HepG2 (cell line): Measurements from ENCODE around the gene B3GALT6. TPM values are rescaled to one million over a fixed set of nuclear protein-coding genes. Genes with fewer than 3 reads are reported as not detected.

Experiments
- AGO2 ChIP-seq: fragments of 200-400 bp; formaldehyde crosslinking; optimal IDR thresholded peaks from 2 replicates; pipeline ENCODE3; 2017; ENCODE audit warnings: mild to moderate bottlenecking, low read depth, low read length, moderate library complexity
- CENPT ChIP-seq: sonication (generic); formaldehyde crosslinking; IDR thresholded peaks from 2 replicates; pipeline ENCODE4 v1.8.0; 2022; ENCODE audit warnings: low read depth, mild to moderate bottlenecking, moderate library complexity, missing genetic modification reagents
- DNMT3B ChIP-seq: conservative IDR thresholded peaks from 2 replicates; pipeline ENCODE4 v1.6.1; 2016; ENCODE audit warnings: missing biosample characterization, control low read depth
- GABPB1 ChIP-seq: IDR thresholded peaks from 2 replicates; pipeline ENCODE4 v1.6.1; 2016; ENCODE audit warnings: mild to moderate bottlenecking, missing genetic modification reagents, moderate library complexity, missing compliant biosample characterization
- GFI1 ChIP-seq: sonication (generic); formaldehyde crosslinking; IDR thresholded peaks from 2 replicates; pipeline ENCODE4 v1.5.0; 2020; ENCODE audit warnings: missing genetic modification reagents, mild to moderate bottlenecking, borderline replicate concordance
- HMGA1 ChIP-seq: sonication (generic); formaldehyde crosslinking; conservative IDR thresholded peaks from 2 replicates; pipeline ENCODE4 v1.4.0; 2020; ENCODE audit warnings: missing genetic modification reagents
- HMGXB4 ChIP-seq, 2 experiments: sonication (generic) in 1 of 2; formaldehyde crosslinking in 1 of 2; IDR thresholded peaks; 2 replicates each; pipeline versions ENCODE4 v1.4.0 to v1.6.1; 2018 to 2020; ENCODE audit warnings: missing genetic modification reagents in 2 of 2, borderline replicate concordance in 1 of 2, low read depth in 1 of 2, mild to moderate bottlenecking in 1 of 2, missing biosample characterization in 1 of 2
- MATR3 ChIP-seq: sonication (generic); formaldehyde crosslinking; IDR thresholded peaks from 2 replicates; pipeline ENCODE4 v1.4.0; 2020; ENCODE audit warnings: missing genetic modification reagents
- NBN ChIP-seq: fragments of 450-650 bp; conservative IDR thresholded peaks from 2 replicates; pipeline ENCODE4 v1.6.1; 2017
- NRL ChIP-seq: sonication (generic); formaldehyde crosslinking; IDR thresholded peaks from 2 replicates; pipeline ENCODE4 v1.5.0; 2020; ENCODE audit warnings: missing genetic modification reagents, mild to moderate bottlenecking, moderate library complexity, borderline replicate concordance
- SIN3B ChIP-seq: fragments of 150-350 bp; IDR thresholded peaks from 2 replicates; pipeline ENCODE4 v1.6.1; 2014; ENCODE audit warnings: low read length
- SYNCRIP ChIP-seq: fragments of 200-400 bp; formaldehyde crosslinking; IDR thresholded peaks from 2 replicates; pipeline ENCODE4 v1.6.1; 2018; ENCODE audit warnings: mild to moderate bottlenecking, low read depth, low read length; ENCODE audit not compliant: insufficient read depth
- TAF1 ChIP-seq: sonication (generic); formaldehyde crosslinking; IDR thresholded peaks from 2 replicates; pipeline ENCODE4 v1.4.0; 2020; ENCODE audit warnings: missing genetic modification reagents
- TARDBP ChIP-seq: sonication (generic); formaldehyde crosslinking; IDR thresholded peaks from 2 replicates; pipeline ENCODE4 v1.8.0; 2022; ENCODE audit warnings: mild to moderate bottlenecking, missing genetic modification reagents
- TEAD3 ChIP-seq: optimal IDR thresholded peaks from 2 replicates; pipeline ENCODE3; 2016; ENCODE audit warnings: borderline replicate concordance
- ZFP91 ChIP-seq: sonication (generic); formaldehyde crosslinking; IDR thresholded peaks from 2 replicates; pipeline ENCODE4 v1.9.0; 2022; ENCODE audit warnings: missing genetic modification reagents, mild to moderate bottlenecking, borderline replicate concordance
- ZIK1 ChIP-seq: sonication (generic); formaldehyde crosslinking; IDR thresholded peaks from 2 replicates; pipeline ENCODE4 v1.5.0; 2020; ENCODE audit warnings: mild to moderate bottlenecking, low read depth, missing genetic modification reagents, borderline replicate concordance
- ZMYM2 ChIP-seq: sonication (generic); formaldehyde crosslinking; IDR thresholded peaks from 2 replicates; pipeline ENCODE4 v1.8.0; 2022; ENCODE audit warnings: mild to moderate bottlenecking, missing genetic modification reagents
- ZNF468 ChIP-seq: sonication (generic); formaldehyde crosslinking; IDR thresholded peaks from 2 replicates; pipeline ENCODE4 v1.8.0; 2022; ENCODE audit warnings: mild to moderate bottlenecking, moderate library complexity, missing genetic modification reagents
- ZNF598 ChIP-seq: sonication (generic); formaldehyde crosslinking; IDR thresholded peaks from 2 replicates; pipeline ENCODE4 v1.5.1; 2020; ENCODE audit warnings: mild to moderate bottlenecking, missing genetic modification reagents, borderline replicate concordance
- ZNF878 ChIP-seq: sonication (generic); formaldehyde crosslinking; IDR thresholded peaks from 2 replicates; pipeline ENCODE4 v1.8.1; 2023; ENCODE audit warnings: mild to moderate bottlenecking, missing genetic modification reagents, moderate library complexity
- ZNF883 ChIP-seq: sonication (generic); formaldehyde crosslinking; IDR thresholded peaks from 2 replicates; pipeline ENCODE4 v1.5.1; 2020; ENCODE audit warnings: mild to moderate bottlenecking, missing genetic modification reagents; ENCODE audit errors: not compliant biosample characterization
- polyA plus RNA-seq, 8 experiments: library from polyadenylated mRNA; depleted of rRNA in 3 of 8; stranded (reverse) in 7 of 8; unstranded in 1 of 8; fragments of >200 nt; fragmentation: Illumina TruSeq in 4 of 8; extraction: Trizol in 4 of 8; gene quantifications; 2 replicates each; pipeline versions ENCODE4 v1.2.1 to v1.2.3, GENCODE V29; 2011 to 2016; ENCODE audit warnings: low read depth in 4 of 8, missing spikeins in 1 of 8, mixed read lengths in 1 of 8; ENCODE audit not compliant: insufficient read depth in 1 of 8
- total RNA-seq, 5 experiments: library from RNA; depleted of rRNA; stranded (reverse); fragments of >200 nt; fragmentation: Illumina TruSeq; extraction: Trizol; gene quantifications; 2 replicates each; pipeline ENCODE4 v1.2.3, GENCODE V29; 2016; ENCODE audit warnings: low read depth in 1 of 5
- TF ChIP-seq, protein P1 (sequence below): sonication (generic); formaldehyde crosslinking; IDR thresholded peaks from 2 replicates; pipeline ENCODE4 v1.5.0; 2020; ENCODE audit warnings: missing genetic modification reagents
- TF ChIP-seq, protein P2 (sequence below): sonication (generic); formaldehyde crosslinking; IDR thresholded peaks from 2 replicates; pipeline ENCODE4 v1.8.0; 2023; ENCODE audit warnings: mild to moderate bottlenecking, missing genetic modification reagents

B3GALT6 gene
- total and polyA plus RNA-seq, 2 of the 13 experiments (the other 11 are each of a cell fraction or from before 2014, with no cell fraction given), result 3.9 to 14.2 TPM

- TF ChIP-seq, protein P1, sequence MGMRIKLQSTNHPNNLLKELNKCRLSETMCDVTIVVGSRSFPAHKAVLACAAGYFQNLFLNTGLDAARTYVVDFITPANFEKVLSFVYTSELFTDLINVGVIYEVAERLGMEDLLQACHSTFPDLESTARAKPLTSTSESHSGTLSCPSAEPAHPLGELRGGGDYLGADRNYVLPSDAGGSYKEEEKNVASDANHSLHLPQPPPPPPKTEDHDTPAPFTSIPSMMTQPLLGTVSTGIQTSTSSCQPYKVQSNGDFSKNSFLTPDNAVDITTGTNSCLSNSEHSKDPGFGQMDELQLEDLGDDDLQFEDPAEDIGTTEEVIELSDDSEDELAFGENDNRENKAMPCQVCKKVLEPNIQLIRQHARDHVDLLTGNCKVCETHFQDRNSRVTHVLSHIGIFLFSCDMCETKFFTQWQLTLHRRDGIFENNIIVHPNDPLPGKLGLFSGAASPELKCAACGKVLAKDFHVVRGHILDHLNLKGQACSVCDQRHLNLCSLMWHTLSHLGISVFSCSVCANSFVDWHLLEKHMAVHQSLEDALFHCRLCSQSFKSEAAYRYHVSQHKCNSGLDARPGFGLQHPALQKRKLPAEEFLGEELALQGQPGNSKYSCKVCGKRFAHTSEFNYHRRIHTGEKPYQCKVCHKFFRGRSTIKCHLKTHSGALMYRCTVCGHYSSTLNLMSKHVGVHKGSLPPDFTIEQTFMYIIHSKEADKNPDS (CRISPR knock-in tag), result no peak
- TF ChIP-seq ZMYM2 (no peak), CENPT (CRISPR knock-in tag) (peak; percentile 56; the same call in 1 of the 2 replicates), GABPB1 (CRISPR knock-in tag) (no peak), ZFP91 (CRISPR knock-in tag) (no peak; the same call in 1 of the 2 replicates), TAF1 (CRISPR knock-in tag) (0 out of 2 replicates have a peak, but pooled peaks have one; percentile 8), ZNF598 (CRISPR knock-in tag) (0 out of 2 replicates have a peak, but pooled peaks have one; percentile 46), NRL (0 out of 2 replicates have a peak, but pooled peaks have one; percentile 10), SYNCRIP (no peak), DNMT3B (CRISPR knock-in tag) (no peak), GFI1 (CRISPR knock-in tag) (no peak), AGO2 (peak; percentile 54), MATR3 (CRISPR knock-in tag) (no peak), HMGXB4 (CRISPR knock-in tag; IDR thresholded peaks at IDR 0.05; ENCODE audit: borderline replicate concordance in 1 of 2, low read depth in 1 of 2) (peak; percentile 36 to 53; a peak in 1 of 4 replicates), TEAD3 (CRISPR knock-in tag) (no peak), SIN3B (no peak), HMGA1 (no peak), ZNF468 (no peak), TARDBP (no peak), ZIK1 (no peak), NBN (no peak), ZNF878 (CRISPR knock-in tag) (peak; percentile 4; the same call in 1 of the 2 replicates), ZNF883 (CRISPR knock-in tag) (peak; percentile 66)
- TF ChIP-seq, protein P2, sequence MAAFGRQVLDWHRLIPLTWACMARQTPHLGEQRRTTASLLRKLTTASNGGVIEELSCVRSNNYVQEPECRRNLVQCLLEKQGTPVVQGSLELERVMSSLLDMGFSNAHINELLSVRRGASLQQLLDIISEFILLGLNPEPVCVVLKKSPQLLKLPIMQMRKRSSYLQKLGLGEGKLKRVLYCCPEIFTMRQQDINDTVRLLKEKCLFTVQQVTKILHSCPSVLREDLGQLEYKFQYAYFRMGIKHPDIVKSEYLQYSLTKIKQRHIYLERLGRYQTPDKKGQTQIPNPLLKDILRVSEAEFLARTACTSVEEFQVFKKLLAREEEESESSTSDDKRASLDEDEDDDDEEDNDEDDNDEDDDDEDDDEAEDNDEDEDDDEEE (CRISPR knock-in tag), result peak; percentile 52; the same call in 1 of the 2 replicates
Observed at GRCh38 chr1:1274299-1274930, 42.4 kb downstream of the B3GALT6 start (continued).
